ENCODE data around the gene HCN4.
"Not testable (repeated sequence)": the region's sequence is repeated elsewhere in the genome, so short reads cannot be mapped to it uniquely, and the experiment has no call there.

HCN4 gene

DNA sequence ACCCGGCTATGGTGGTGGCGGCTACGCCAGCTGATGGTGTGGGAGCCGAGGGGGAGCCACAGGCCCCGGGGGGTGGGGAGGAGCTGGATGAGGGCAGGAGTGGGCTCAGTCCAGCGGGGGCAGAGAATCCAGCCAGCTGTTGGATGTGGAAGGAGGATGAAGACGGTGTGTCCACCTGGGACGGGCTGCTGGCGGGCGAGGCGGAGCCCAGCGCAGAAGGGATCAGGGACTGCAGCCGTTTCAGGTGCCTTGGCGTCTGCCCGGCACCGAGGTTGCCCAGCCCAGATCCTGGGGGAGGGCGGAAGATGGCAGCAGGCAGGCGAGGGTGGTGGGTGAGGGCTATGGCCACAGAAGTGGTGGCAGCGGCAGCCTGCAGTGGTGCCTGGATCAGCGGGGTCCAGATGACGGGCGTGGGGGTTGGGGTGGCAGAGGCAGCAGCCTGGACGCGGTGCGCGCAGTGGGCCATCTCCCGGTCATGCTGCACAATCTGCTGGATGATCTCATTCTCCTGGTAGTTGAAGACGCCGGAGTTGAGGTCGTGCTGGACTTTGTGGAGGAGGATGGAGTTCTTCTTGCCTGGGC, 45.3 kb downstream of the HCN4 start:
- DNase-seq = no peak

DNA sequence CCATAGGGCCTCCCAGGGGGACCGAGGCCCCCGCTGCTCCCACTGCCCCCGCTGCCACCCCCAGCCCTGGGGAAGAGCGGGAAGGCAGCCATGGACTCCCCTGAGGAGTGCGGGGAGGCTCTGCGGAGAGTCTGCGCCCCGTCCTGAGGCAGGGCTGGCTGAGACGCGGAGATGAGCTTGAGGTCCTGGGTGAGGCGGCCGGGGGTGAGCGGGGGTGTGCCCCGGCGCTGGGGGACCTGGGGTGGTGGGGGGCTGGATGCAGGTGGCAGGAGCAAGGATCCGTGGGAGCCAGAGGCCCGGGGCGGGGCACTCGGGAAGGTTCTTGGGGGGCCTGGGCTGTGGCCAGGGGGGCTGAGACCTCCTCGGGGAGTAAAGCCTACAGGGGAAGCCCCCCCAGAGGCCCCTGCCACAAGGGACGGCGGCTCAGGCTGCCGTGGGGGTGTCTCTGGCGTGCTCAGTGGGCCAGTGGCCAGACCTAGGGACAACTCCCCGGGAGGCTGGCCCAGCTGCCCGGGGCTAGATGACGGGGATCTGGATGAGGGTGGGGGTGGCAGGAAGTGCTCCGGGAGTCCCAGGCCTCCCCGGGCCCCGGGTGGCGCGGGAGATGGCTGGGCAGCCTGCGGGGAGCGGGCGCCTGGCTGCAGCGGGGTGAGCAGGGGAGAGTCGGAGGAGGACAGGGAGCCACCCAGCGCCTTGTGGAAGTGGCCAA, 45.9 kb downstream of the HCN4 start:
- no peak for DNase-seq

DNA sequence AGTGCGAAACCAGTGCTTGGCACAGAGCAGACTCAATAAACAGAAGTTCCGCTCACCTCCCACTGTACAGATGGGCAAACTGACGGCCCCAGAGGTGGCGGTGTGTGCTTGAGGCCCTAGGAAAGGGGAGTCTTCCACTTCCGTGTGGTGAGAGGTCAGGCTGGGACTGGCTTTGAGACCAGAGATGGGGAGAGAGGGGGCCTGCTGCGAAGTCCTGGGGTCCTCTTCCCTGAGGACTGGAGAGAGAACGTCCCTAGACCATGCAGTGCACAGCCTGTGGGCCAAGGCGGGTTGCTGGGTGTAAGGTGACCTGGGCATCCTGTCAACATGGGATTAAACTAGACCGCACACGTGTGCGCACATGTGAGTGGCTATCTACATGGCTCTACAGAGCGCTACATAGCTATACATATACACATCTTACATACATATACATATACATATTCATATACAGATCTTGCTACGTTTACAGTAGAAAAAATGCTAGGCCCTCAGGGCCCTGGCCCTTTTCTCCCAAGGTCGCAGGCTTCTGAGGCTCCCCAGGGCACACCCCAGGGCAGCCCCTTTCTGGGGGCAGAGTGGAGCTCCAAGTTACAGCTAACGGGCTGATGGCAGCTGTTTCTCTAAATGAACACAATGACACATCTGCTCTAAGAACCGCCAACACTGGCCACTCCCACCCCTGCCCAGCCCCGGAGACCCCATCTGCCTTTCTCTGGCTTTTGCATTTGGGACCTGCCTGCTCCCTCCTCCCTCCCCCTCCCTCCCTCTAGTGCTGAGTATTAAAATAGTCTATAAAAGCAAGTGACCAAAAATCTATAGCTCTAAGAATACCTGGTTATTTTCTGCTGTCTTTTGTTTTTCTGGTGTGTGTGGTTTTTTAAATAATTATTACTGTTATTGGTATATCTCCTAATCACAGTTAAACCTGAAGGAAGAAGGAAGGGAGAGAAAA, 47.0 kb downstream of the HCN4 start:
- DNase-seq = no peak

DNA sequence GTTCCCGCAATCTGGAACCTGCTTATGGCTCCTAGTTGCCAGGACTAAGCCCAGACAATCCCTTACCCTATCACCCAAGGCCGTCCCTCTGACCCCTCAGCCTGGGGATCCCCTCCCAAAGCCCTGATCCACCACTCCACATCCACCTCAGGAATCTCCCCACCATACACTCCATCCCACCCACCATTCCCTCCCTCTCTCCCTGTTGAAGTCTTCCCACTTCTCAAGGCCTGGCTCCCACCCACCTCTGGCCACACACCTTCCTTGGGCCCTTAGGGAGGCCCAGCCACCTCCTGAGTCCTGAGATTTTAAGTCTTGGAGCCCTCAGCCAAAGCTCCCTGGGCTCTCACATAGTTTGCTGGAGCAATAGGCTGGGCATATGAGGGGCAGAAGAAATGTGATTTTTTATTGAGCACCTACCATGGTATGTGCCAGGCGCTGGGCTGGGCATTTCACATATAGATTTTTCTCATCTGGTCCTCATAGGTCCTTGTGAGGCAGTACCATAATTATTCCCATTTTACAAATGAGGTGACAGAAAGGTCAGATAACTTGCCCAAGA, 48.1 kb downstream of the HCN4 start:
- DNase-seq = no peak

DNA sequence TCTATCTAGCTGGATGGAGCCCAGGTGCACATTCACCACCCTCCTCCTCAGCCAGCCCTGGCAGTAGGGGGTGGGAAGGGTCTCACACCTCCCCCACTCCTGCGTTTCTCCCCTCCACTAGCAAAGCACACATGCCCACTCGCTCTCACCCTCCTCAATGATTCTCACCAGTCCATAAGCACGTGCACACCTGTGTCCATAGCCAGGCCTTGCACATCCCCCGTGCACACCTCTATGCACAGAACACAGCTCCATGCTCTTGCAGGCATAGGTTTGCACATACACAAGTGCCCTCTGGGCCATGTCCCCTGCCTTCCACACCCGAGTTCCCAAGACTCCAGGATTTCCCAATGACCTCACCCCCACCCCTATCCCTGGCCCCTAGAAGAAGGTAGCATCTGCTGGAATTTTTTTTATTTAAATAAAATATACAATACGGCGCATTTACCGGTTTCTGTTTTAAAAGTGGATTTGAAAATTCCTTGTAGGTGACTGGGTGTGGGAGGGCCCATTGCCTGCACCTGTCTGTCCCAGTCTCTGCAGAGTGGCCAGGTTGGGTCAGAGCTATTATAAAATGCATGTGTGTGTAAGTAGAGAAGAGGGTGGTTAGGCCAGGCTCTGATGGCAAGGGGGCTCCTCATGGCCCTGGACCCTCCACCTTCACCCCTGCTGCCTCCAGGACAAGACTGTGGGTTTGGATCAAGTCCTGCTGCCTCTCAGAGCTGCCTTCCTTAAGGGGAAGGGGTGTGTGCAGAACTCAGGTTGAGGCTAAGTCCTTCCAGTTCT, 49.1 kb downstream of the HCN4 start:
- no peak for DNase-seq

DNA sequence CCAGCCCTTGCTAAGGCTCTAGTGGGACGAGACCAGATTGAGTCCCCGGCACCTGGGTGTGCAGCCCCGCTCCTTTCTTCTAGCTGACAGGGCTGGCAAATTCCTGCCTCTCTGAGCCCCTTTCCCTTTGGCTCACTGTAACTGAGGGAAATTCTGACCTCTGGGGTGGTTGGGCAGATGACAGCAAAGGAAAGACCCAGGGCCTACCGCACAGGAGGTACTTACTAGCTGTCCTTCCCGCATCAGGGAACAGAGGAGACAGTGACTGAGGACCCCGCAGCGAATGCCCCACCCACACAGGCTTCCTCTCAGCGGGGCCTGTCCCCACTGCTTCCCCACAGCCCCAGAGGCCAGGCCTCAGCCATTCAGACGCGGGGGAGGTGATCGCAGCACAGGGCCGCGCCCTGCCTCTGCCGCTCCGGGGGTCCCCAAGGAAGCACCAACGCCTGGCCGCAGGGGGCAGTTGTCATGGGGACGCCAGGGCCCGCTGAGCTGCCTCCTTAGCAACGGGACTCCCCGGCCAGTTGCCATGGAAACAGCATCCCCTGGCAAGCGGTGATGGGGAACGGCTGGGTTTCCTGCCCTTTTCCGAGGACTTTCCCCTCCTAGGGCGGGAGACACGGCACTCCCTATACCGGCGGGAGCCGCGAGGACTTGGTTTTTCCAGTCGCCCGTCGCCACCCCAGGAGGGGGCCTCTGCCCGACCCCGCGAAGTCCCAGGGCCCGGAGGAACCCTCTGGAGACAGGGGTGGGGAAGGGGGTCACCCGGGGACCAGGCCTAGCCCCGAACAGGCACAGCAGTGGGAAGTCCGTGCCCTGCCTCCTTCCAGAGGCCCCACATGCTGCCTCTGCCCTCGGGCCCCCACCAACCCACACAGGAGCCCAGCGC, 50.1 kb downstream of the HCN4 start:
- no peak for DNase-seq

DNA sequence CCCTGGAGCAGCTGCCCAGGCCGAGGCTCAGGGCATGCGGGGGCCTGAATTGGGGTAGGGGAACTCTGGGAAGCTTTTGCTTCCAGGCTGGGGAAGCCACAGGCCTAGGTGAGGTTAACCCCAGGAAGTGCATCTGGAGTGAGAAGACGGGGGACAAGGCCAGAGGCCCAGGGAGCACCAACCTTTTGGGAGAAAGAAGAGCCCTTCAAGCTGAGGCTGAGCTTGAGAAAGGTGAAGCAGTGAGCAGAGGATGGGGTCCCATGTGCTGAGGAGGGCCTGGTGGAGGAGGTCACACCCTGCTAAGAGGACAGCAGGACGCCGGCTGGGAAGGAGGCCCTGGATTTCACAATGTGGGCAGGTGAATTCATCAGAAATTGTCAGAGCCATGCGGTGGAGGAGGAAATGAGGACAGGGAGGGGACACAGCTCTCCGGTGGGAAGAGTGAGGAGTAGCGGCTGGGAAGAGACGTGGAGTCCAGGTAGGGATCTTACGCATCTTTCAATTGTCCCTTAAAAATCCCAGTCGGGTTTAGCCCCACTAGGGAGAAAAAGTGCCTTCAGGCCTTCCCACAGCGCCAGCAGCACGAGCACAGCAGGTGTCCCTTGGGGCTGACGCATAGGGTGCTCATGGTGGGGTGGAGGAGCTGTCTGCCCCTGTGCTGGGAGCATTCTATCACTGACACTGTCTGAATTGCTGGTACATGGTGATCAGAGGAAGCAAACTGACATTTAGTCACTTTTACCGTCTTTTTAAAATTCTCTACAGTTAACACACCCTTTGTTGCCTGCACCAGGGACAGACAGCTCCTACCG, 50.9 kb downstream of the HCN4 start:
- DNase-seq = no peak

DNA sequence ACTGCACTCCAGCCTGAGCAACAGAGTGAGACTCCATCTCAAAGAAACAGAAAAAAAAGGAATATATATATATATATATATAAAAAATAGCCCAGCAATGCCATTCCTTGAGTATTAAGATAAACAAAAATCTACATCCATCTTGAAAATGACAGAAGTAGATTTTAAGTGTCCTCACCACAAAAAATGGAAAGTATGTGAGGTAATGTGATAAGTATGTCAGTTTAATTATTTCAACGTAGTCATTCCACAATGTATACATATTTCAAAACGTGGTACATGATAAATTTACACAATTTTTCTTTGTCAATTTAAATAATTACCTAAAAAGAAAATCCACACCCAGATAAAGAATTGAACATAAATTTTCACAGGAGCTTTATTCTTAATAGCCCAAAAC, 54.9 kb downstream of the HCN4 start:
- no peak for DNase-seq

DNA sequence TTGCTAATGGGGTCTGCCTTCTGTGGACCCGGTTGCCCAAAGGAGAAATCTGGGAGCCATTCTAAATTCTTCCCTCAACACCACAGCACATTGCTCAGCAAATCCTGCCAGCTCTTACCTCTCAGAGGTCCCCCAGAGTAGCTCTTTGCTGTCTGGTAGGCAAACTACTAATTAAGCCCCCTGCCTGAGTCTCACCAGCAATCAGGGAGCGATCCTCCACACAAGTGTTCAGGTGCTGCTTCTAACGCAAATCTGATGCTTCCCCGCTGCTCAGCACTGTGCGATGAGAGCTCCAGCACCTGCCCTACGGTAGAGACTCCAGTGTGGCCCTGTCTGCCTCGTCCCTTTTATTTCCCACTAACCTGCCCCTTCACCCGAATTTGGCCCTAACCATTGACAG, 60.5 kb downstream of the HCN4 start:
- no peak for DNase-seq

DNA sequence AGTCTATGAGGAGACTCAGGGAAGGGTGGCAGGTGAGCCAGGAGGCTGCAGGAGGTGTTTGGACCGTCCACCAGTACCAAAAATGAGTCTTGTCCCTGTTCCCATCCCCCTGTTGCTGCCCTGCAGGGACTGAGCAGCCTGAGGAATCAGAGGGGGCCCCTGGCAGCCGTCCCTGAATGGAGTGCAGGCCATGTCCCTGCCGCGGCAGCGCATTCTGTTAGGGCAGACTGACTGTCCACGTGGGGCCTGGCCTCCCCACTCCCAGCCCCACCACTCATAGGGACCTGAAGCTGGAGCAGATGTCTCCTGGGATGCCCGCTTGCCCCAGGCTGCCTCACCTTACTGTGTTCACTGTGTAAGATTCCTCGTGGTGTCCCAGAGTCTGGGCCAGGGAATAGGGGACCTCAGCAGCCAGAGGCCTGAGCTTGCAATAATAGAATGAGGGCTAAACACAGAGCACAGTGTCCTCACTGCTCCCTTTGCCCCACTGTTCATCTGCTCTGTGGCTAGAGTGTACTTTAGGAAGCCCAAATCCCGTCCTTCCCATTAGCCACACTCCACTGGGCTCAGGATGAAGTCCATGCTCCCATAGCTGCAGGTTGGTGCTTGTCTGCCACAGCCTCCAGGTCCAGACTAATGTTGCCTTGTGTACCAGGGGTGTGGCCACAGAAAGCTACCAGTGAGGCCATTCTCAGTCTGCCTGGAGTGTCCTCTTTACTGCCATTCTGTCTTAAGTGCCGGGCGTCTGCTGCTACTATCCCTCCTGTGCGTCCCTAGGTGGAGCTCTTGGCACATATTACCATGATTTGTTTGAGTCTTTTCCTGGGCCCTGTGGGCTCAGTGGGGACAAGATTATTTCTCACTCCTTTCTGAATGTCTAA, 63.2 kb downstream of the HCN4 start:
- no peak for DNase-seq

DNA sequence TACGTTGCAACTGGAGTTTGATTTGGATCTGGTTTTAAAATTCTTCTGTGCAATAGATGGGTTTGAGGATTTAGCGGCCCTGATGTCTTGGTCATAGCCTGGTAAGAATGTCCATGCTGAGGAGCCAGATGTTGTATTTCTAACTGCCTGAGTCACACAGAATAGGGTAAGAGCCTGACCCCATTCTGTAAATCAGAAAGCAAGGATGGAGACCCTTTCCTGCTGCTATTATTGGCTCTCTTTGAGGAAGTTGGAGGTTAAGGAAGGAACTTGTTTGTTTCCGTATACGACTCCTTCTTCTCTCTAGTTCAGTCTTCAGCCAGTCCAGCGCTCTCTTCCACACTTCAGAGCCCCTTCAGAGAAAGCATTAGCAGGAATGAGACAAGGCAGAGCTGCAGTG, 65.1 kb downstream of the HCN4 start:
- no peak for DNase-seq

DNA sequence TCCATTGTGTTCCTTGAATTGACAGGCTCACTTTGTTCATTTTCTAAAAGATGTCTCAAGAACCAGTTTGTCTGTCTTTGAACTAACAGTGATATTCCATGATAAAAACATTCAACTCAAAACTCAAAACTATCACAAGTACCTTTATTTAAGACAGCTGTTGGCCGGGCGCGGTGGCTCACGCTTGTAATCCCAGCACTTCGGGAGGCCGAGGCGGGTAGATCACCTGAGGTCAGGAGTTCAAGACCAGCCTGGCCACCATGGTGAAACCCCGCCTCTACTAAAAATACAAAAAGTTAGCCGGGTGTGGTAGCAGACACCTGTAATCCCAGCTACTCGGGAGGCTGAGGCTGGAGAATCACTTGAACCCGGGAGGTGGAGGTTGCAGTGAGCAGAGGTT, 68.5 kb downstream of the HCN4 start:
- DNase-seq = not testable (repeated sequence)

DNA sequence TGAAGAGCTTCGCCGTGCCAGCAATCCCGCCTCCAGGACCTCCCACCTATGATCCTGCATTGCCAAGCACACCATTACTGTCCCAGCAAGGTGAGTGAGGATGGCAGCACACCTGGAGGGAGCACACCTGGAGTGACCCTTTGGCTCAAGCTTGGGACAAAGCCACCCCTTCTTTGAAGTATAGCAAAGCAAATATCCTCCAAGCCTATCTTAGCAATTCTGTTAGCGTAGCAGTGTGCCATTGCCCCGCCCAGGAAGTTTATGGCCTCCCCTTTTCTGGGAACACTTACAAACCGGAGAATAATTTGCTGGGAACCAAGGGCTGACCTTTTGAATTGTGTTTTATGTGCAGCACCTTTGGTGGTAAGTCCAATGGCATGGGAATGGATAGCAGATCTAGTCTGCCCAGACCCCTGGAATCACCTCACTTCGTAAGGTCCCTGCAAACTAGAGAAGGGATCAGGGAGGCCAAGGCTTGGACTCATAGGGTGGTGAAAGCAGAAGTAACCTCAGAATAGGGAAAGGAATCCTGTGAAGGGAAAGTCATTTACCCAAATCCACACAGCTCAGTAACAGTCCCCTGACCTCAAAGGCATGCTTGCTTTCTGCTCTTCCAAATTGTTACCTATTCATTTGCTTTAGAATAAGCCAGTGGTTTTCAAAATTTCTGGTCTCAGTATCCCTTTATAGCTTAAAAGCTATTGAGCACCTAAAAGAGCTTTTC, 70.1 kb downstream of the HCN4 start:
- no peak for DNase-seq

DNA sequence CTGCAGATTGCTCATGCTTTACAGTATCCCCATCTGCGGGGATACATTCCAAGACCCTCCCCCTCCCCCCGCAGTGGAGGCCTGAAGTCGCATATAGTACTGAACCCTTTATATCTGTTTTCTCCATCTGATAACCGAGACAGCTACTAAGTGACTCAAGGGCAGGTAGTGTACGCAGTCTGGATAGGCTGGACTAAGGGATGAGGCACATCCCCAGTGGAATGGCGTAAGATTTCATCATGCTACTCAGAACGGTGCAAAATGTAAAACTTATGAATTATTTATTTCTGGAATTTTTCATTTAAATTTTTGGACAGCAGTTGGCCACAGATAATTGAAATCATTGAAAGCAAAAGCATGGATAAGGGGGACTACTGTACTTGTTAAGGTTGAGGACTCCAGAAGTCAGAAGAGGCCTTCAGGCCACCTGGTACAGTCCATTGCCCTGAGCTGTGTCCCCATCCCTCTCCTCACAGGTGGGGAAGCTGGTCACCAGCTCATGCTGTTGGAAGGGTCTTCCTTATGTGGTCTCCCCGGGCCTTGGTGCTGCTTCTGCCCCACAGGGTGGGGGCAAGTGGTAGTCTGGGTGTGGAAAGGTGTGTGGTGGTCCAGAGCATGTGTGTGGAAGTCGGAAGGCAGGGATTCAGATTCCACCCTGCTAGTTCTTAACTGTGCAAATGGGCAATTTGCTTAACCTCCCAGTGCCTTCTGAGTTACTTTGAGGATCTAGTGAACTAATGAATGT, 72.0 kb downstream of the HCN4 start:
- no peak for DNase-seq

DNA sequence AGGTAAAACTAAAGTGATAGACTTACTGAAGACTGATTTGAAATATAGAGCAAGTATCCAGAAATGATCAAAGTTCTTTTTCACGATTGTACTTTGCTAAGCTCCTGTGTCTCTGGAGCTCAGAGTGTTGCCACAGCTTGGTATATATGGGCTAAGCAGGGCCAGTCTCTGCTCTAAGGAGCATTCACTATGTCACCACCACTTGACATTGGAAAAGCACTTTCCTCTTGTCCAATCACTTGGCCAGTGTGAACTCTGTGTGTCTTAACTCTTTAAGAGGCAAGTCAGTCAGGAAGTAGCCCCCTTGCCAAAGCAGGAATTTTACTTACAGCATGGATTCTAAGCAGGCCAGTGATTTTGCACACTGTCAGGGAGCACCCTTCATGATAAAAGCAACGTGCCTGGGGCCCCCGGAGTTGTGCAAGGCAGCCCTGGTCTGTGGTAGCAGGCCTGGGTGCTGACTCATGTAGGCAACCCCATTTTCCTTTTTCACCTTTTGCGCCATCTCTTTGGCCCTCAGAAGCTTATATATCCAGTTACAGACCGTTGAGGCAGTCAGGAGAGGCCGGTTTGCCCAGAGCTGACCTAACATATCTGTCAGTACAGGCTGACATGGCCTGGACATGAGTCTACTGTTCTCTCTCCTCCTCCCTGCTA, 73.0 kb downstream of the HCN4 start:
- no peak for DNase-seq

DNA sequence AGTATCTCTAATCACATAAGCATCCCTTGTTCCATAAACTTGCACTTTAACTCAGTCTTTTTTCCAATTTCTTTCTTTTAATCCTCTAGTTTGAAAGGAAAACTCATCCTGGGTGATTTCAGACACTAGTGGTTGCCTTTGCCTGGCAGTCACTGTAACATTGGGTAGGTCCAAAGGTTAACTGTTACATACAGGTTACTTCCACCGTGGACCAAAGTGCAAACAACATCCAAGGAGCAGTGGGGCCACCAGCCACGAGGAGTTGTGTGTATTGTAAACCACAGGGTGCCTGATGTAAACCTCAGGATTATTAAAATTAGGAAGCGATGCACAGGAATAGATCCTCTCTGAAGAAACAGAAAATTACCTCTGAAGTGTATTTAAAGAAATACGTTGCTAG, 75.0 kb downstream of the HCN4 start:
- DNase-seq = no peak

DNA sequence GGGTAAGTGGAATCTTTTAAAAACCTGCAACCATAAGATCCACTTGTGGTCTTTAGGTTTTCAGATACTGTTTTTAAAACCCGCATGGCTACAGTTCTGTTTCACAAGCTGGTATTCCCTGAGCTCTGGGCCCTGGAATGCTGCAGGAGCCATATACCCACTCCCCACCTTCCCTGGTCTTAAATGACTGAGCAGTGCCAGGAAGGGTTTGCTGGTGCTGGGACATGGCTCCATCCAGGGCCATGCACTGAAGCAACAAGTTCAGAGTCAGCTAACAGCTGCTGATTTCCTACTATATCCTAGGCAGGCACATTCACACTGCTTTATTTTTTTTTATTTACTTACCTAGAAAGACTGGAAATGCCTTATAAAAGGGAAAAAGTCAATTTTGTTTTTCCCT, 77.3 kb downstream of the HCN4 start:
- DNase-seq = no peak

DNA sequence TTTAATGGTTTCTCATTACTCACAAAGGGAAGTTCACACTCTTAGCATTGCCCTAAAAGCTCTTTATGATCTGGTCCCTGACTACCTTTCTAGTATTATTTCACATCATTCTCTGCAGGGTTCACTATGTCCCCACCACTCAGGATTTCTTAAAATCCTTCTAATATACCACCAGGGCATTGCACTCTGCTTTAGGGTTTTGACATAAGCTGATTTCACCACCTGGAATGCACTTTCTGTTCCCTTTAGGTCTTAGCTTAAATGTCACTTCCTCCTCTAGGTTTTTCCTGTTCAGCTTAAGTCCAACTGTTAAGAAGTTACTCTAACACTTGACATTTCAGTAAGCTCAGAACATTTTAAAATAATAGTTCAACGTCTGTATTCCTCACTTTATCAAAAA, 81.7 kb downstream of the HCN4 start:
- no peak for DNase-seq

Data from stimulated activated CD4-positive, alpha-beta T cell treated with anti-CD3 and anti-CD28 coated beads, Interleukin-12 subunit alpha, Interleukin-12 subunit beta, amount 100 ng/mL, for 4 hours (primary cell).